ENCODE measurements around the gene ANKFN1. TPM values are rescaled to one million over a fixed set of nuclear protein-coding genes. Genes with fewer than 3 reads are reported as not detected.

The ANKFN1 gene
- total RNA-seq, 1 experiment from 2014 or later, result not detected

- H3K27me3 ChIP-seq (ENCODE audit: insufficient read depth, low read length), result no peaks in the 10 kb centered on the region
- H3K36me3 Mint-ChIP-seq (ENCODE audit: insufficient read depth in 1 of 3, low read depth in 3 of 3), result no peaks in the 10 kb centered on the region
- no peak overlapping the region for H3K9ac ChIP-seq (ENCODE audit: extremely low read depth, insufficient read length, low read length)
- H3T11ph ChIP-seq (ENCODE audit: low read length), result no peak overlapping the region
- H3K9me3 Mint-ChIP-seq, result no peaks in the 10 kb centered on the region
- H2BK12ac ChIP-seq (ENCODE audit: insufficient read length, low read depth, low read length), result no peak overlapping the region
- no peaks in the 10 kb centered on the region for H3K79me1 ChIP-seq (ENCODE audit: insufficient read depth, low read depth, low read length, poor library complexity, severe bottlenecking)
- no peak overlapping the region for H2BK15ac ChIP-seq (ENCODE audit: low read depth, low read length)
- H3K14ac ChIP-seq (ENCODE audit: insufficient read depth, low read length), result no peak overlapping the region
- H3K4ac ChIP-seq (ENCODE audit: low read depth, low read length), result no peak overlapping the region
- no peaks in the 10 kb centered on the region; the same call in 1 of the 2 replicates for H3K27me3 Mint-ChIP-seq (ENCODE audit: low read depth)
- H2BK5ac ChIP-seq (ENCODE audit: insufficient read length, low read length), result no peak overlapping the region
- H2AFZ ChIP-seq (ENCODE audit: low read length), result no peak overlapping the region
- no peak overlapping the region for H3K18ac ChIP-seq (ENCODE audit: insufficient read length, low read depth, low read length)
- H2BK20ac ChIP-seq (ENCODE audit: low read depth, low read length, poor library complexity, severe bottlenecking), result no peak overlapping the region
- TF ChIP-seq, protein P1, sequence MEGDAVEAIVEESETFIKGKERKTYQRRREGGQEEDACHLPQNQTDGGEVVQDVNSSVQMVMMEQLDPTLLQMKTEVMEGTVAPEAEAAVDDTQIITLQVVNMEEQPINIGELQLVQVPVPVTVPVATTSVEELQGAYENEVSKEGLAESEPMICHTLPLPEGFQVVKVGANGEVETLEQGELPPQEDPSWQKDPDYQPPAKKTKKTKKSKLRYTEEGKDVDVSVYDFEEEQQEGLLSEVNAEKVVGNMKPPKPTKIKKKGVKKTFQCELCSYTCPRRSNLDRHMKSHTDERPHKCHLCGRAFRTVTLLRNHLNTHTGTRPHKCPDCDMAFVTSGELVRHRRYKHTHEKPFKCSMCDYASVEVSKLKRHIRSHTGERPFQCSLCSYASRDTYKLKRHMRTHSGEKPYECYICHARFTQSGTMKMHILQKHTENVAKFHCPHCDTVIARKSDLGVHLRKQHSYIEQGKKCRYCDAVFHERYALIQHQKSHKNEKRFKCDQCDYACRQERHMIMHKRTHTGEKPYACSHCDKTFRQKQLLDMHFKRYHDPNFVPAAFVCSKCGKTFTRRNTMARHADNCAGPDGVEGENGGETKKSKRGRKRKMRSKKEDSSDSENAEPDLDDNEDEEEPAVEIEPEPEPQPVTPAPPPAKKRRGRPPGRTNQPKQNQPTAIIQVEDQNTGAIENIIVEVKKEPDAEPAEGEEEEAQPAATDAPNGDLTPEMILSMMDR (conservative IDR thresholded peaks at IDR 0.05), result no peak
- no peak overlapping the region for H4K5ac ChIP-seq (ENCODE audit: insufficient read length, low read depth, low read length)
- H3K23me2 ChIP-seq (ENCODE audit: insufficient read length, low read depth, low read length, poor library complexity, severe bottlenecking), result no peaks in the 10 kb centered on the region
- H4K8ac ChIP-seq (replicated peaks; ENCODE audit: insufficient read length, low read depth, low read length), result no peak overlapping the region
- H3K4me2 ChIP-seq (ENCODE audit: insufficient read depth, insufficient read length, low read length), result no peak overlapping the region
- no CpG with 5 or more reads among the region's 3 CpGs for WGBS (ENCODE audit: extremely low coverage, insufficient read length, low lambda C conversion rate)
- H4K20me1 ChIP-seq (ENCODE audit: control insufficient read depth, insufficient read depth, insufficient read length), result no peaks in the 10 kb centered on the region
- no peak overlapping the region for H3K27ac Mint-ChIP-seq
- no peaks in the 10 kb centered on the region for H3K4me1 Mint-ChIP-seq
- no peaks in the 10 kb centered on the region for H3K4me1 ChIP-seq (ENCODE audit: insufficient read depth, low read length)
- H3K9me3 ChIP-seq (ENCODE audit: control insufficient read depth, low read depth, low read length), result no peaks in the 10 kb centered on the region
- no peak overlapping the region for H2BK120ac ChIP-seq (ENCODE audit: low read depth, low read length, poor library complexity, severe bottlenecking)
- H3K56ac ChIP-seq (ENCODE audit: insufficient read length, low read depth, low read length), result no peak overlapping the region
- no peaks in the 10 kb centered on the region for H3K79me2 ChIP-seq (ENCODE audit: insufficient read depth, low read length)
- H3K23ac ChIP-seq (ENCODE audit: insufficient read length, low read depth, low read length), result no peak overlapping the region
- no peak overlapping the region for H4K91ac ChIP-seq (ENCODE audit: insufficient read length, low read depth, low read length)
- H3K4me3 Mint-ChIP-seq, result no peak overlapping the region
- no peak for DNase-seq
- no peak overlapping the region for H2AK5ac ChIP-seq (ENCODE audit: insufficient read length, low read length)
- H3K27ac ChIP-seq (ENCODE audit: insufficient read length, low read depth, low read length), result no peak overlapping the region
Observed at GRCh38 chr17:56495556-56495955, 342.3 kb downstream of the ANKFN1 start.
